Measurements from ENCODE around the gene COL23A1.

- TF ChIP-seq CEBPB (IDR thresholded peaks at IDR 0.05) (no peak), CTCF (IDR thresholded peaks at IDR 0.05) (no peak), USF2 (IDR thresholded peaks at IDR 0.05) (no peak), RFX5 (IDR thresholded peaks at IDR 0.05) (0 out of 2 replicates have a peak, but pooled peaks have one; percentile 25), ZFP36 (IDR thresholded peaks at IDR 0.05; ENCODE audit: borderline replicate concordance, partially characterized antibody) (no peak), RAD21 (conservative IDR thresholded peaks at IDR 0.05 in 1 of 2, IDR thresholded peaks at IDR 0.05 in 1 of 2) (no peak), RARB (CRISPR knock-in tag; IDR thresholded peaks at IDR 0.05) (0 out of 2 replicates have a peak, but pooled peaks have one; percentile 31)
Measured at GRCh38 chr5:178204182-178204934, 385.8 kb downstream of the COL23A1 start, which contains the start of gene HNRNPAB.

Data from A549 (cell line).